PC-9 (cell line): ENCODE measurements around the gene ZNF607.

Experiments
- CTCF ChIP-seq: fragments of 200-600 bp; sonication (generic); conservative IDR thresholded peaks from 2 replicates; pipeline ENCODE4 v1.6.1; 2017; ENCODE audit warnings: mixed run types, antibody characterized with exemption, mild to moderate bottlenecking, moderate library complexity
- EZH2 ChIP-seq: fragments of 200-600 bp; sonication (generic); IDR thresholded peaks from 2 replicates; pipeline ENCODE4 v1.8.0; 2017; ENCODE audit warnings: antibody characterized with exemption, low read depth

GRCh38 chr19:37738371-37738770 is 18.8 kb upstream of the ZNF607 start:
- TF ChIP-seq CTCF (no peak), EZH2 (no peak)
